Measurements from ENCODE around the gene SPPL2A. TPM values are rescaled to one million over a fixed set of nuclear protein-coding genes. Genes with fewer than 3 reads are reported as not detected.
A peak's percentile ranks its signal among the peaks of the same experiment; 100 is the strongest.
"Not testable (repeated sequence)": the region's sequence is repeated elsewhere in the genome, so short reads cannot be mapped to it uniquely, and the experiment has no call there.

Gene SPPL2A, protein sequence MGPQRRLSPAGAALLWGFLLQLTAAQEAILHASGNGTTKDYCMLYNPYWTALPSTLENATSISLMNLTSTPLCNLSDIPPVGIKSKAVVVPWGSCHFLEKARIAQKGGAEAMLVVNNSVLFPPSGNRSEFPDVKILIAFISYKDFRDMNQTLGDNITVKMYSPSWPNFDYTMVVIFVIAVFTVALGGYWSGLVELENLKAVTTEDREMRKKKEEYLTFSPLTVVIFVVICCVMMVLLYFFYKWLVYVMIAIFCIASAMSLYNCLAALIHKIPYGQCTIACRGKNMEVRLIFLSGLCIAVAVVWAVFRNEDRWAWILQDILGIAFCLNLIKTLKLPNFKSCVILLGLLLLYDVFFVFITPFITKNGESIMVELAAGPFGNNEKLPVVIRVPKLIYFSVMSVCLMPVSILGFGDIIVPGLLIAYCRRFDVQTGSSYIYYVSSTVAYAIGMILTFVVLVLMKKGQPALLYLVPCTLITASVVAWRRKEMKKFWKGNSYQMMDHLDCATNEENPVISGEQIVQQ
- 97.4 TPM for total RNA-seq
- long read RNA-seq, full-length matches to known transcripts, result 41 of 53 reads
- long read RNA-seq, partial matches to known transcripts, result 0 of 53 reads
- long read RNA-seq, other reads (novel, unspliced or antisense), result 12 of 53 reads

DNA sequence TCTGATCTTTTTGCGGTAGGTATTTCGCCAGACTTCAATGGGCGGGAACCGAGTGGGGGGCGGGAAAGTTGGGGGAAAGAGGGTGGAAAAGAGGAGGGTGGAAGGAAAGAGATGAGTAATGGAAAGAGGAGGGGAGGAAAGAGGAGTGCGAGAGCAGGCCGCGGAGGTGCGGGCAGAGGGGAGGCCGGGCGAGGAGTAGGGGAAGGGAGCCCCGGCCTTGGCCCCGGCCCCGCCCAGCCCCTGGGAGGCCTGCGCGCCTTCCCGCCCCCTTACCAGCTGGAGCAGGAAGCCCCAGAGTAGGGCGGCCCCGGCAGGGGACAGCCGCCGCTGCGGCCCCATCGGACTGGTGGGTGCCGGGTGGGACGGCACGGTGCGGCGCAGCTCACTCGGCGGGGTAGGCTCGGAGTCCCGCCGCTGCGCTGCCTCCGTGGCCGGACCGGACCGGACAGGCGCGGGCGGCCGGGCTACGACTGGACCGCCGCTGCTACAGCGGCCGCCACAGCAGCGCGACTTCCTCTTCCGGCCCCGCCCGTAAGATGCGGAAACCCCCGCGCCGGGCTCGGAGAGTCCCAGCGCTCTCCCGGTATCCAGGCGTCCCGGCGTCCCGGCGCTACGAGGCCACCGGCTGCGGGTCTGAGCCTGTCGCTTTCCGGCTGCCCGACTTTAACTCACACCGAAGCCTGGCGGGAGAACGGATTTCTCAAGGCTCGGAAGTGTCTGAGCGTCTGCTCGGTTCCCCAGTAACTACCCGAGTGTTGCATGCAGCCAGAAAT lies at the start of gene SPPL2A:
SPPL2A (minus strand) TSS at position 512 of the 773 bp plus-strand sequence; CDS start at position 339, 173 bp downstream.
- DNase-seq (peak; percentile 92), ATAC-seq (peak; percentile 87)
- intact Hi-C loops (cut with micrococcal nuclease), result no loop called here

DNA sequence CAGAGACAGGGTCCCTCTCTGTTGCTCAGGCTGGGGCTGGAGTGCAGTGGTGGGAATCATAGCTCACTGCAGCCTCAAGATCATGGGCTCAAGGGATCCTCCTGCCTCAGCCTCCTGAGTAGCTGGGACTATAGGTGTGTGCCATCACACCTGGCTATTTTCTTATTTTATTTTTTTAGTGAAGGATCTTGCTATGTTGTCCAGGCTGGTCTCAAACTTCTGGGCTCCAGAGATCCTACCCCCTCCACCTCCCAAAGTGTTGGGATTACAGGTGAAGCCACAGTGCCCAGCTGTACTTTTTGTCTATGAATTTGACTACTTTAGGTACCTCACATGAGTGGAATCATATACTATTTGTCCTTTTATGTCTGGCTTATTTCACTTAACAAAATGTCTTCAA lies 49.1 kb upstream of the SPPL2A start:
- ATAC-seq (no peak), DNase-seq (no peak)
- intact Hi-C loops (cut with micrococcal nuclease), result no loop called here

DNA sequence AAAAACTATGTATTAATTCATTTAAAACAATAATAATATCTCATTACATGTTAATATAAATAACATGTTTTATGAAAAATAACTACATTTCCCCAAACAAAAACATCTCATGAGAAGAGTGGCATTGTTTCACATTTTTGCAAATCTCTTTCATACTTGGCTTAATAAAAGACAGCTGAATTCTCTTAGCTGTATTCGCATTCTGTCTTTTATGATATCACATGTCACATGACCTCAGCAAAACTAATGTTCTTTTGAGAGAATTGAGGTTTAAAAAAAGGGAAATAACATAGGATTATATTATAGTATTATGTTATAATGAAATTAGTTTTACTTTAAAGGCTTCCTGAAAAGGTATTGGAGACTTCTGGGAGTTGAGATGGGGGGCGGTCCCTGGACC lies 48.4 kb upstream of the SPPL2A start:
- intact Hi-C loops (cut with micrococcal nuclease), result no loop called here
- no peak for DNase-seq
- ATAC-seq, result no peak

DNA sequence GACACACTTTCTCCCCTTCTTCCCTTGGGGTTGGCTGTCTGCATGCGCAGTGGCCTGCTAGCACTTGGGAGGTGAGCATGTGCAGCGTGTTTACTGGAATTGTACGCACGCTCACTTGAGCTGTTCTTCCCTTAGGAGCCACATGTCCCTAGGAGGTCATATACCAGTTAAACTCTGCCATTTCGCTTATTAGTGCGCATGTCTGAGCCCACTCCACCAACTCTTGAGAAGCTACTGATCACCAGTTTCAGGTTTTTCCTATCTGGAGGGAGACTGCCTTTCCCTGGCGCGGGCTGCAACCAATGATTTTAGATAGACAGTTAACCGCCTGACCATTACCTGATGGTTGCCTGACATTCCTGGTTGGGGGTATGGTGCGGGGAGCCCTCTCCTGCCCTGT lies 47.6 kb upstream of the SPPL2A start:
- intact Hi-C loops (cut with micrococcal nuclease), result no loop called here
- DNase-seq (no peak), ATAC-seq (no peak)

DNA sequence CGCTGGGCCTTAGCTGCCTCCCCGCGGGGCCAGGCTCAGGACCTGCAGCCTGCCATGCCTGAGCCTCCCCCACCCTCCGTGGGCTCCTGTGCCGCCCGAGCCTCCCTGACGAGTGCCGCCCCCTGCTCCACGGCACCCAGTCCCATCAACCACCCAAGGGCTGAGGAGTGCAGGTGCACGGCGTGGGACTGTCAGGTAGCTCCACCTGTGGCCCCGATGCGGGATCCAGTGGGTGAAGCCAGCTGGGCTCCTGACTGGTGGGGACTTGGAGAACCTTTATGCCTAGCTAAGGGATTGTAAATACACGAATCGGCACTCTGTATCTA lies 46.6 kb upstream of the SPPL2A start:
- not testable (repeated sequence) for ATAC-seq

DNA sequence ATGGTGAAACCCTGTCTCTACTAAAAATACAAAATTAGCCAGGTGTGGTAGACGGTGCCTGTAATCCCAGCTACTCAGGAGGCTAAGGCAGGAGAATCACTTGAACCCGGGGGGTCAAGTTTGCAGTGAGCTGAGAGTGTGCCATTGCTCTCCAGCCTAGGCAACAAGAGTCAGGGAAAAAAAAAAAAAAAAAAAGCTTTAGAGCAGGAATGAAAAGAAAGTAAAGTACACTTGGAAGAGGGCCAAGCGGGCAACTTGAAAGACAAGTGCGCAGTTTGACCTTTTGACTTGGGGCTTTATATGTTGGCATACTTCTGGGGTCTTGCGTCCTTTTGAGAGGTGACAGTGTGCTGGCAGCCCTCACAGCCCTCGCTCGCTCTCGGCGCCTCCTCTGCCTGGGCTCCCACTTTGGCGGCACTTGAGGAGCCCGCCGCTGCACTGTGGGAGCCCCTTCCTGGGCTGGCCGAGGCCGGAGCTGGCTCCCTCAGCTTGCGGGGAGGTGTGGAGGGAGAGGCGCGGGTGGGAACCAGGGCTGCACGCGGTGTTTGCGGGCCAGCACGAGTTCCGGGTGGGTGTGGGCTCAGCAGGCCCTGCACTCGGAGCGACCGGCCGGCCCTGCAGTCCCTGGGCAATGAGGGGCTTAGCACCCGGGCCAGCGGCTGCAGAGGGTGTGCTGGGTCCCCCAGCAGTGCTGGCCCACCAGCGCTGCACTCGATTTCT lies 46.1 kb upstream of the SPPL2A start:
- DNase-seq; ATAC-seq; intact Hi-C loops (cut with micrococcal nuclease): not testable (repeated sequence)

More for the DNA sequence above, 46.6 kb upstream of the SPPL2A start:
- DNase-seq; intact Hi-C loops (cut with micrococcal nuclease): not testable (repeated sequence)

DNA sequence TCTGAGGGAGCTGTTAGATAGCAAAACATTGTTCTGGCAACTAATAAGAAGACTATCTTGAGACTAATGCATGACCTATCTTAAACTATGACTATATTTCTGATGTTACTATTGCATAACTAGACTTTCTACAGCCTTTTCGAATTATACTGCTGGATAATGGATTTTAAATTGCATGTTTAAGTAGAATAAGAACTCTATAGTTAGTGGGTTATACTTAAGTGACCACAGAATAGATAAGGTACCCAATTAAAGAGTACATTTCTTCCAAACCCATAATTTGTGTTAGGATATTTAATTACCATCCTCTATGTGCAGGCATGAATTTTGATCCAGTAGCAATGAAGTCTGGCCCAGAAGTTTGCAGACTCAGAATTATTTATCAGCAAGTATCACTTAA lies 44.6 kb upstream of the SPPL2A start:
- DNase-seq, result no peak
- intact Hi-C loops (cut with micrococcal nuclease), result no loop called here
- ATAC-seq, result no peak

DNA sequence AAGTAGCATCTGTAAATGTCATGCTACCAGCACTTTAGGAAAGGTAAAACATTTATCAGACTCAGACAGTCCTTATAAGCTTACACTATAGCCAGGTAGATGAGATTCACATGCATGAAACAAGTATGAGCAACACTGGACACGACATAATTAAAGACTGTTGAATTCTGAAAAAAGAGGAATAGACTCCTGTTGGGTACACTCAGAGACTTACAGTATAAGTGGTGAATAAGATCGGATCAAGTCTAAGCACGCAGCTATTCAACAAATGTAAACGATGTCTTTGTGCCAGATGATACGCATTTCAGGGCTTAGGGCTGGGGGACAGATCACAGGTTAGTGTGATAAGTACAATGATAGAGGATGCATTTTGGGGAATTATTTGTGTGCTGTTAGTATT lies 43.2 kb upstream of the SPPL2A start:
- intact Hi-C loops (cut with micrococcal nuclease), result no loop called here
- DNase-seq (no peak), ATAC-seq (no peak)

DNA sequence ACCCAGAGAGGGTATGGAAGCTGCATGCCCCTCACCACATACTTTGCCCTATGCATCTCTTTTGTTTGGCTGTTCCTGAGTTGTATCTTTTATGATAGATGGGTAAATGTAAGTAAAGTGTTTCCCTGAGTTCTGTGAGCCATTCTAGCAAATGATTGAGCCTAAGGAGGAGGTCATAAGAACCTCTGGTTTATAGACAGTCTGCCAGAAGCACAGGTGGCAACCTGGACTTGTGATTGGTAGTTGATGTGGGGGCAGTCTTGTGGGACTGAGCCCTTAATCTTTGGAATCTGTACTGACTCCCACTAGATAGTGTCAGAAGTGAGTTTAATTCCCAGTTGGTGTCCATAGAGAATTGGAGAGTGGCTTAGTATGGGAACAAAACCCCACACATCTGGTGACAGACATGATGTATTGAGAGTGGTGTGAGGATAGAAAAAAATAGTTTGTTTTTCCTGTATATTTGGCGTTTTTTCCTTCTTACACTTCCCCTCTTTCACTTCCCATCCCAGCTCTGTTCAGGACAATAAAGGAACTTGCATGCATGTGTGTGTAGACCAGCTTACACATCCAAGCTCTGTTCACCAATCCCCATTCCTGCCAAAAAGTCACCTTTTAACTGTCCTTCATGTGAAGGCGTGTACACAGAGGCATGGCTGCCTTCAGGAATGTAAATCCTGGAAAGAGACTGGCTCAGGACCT lies 38.1 kb upstream of the SPPL2A start:
- DNase-seq, result no peak
- intact Hi-C loops (cut with micrococcal nuclease), result no loop called here
- no peak for ATAC-seq

DNA sequence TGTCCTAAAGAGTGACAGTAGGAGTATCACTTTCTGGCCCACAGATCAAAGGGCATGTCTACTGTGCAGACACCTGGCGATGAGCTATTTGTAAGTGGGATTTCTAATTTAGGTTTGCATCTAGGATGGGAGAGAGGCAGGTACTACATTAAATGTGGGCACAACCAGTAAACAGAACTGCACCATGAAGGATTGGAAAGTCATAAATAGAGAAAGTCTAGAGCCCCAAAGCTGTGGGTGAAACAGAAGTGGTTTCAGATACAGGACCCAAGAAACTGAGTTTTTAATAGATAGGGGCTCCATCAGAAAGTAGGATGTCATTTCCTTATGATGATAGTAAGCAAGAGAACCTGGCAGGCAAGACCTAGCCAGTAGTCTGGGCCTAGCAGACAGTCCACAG lies 35.2 kb upstream of the SPPL2A start:
- intact Hi-C loops (cut with micrococcal nuclease), result no loop called here
- DNase-seq (no peak), ATAC-seq (no peak)

DNA sequence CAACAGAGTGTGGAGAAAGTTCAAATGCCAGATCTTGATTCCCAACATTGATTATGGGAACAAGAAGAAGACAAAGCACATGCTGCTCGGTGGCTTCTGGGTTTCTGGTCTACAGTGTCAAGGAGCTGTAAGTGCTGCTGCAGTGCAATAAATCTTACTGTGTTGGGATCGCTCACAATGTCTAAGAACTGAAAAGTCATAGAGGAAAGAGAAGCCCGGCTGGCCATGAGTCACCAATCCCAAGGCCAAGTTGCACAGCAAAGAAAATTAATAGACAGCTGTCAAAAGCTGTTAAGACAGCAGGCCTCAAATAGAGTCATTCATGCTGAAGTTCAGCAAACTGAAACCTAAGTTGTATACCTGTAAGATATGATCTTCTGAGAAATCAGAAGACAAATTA lies 33.2 kb upstream of the SPPL2A start:
- DNase-seq (no peak), ATAC-seq (no peak)
- intact Hi-C loops (cut with micrococcal nuclease), result no loop called here

DNA sequence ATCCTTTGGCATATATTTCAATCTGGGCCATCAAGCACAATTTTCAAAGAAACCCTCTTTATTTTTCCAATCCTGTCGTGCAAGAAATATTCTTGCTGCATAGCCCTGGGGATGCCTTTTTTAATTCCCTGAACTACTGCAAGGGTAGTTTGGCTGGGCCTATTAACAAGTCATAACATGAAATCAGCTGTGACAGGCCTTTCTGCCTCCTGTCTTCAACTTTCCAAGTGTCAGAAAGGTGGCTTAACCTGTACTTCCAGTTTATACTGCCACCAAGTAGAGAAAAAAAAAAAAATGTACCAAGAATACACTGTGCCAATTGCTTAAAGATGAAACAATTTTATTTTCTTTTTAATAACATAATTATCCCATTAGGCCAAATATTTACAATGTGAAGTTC lies 32.4 kb upstream of the SPPL2A start:
- no peak for ATAC-seq
- intact Hi-C loops (cut with micrococcal nuclease), result no loop called here

DNA sequence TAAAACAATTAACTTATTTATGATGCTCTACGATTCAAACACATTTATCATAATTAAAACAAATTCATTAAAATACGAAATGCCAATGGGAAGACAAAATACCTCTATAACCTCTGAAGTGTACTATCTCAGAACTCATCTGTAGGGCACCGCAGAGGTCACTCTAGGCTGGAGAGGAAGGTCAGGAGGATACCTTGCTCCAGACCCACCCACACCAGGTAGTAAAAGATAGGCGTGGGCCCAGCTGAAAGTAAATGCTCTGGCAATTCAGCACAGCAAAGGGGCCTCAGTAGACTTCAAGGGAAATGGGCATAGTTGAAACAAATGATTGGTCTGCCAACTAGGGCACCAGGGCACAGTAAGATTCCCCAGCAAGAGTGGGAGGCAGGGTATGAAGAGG lies 26.0 kb upstream of the SPPL2A start:
- intact Hi-C loops (cut with micrococcal nuclease), result no loop called here
- DNase-seq (no peak), ATAC-seq (no peak)

More for the DNA sequence above, 32.4 kb upstream of the SPPL2A start:
- DNase-seq, result no peak

DNA sequence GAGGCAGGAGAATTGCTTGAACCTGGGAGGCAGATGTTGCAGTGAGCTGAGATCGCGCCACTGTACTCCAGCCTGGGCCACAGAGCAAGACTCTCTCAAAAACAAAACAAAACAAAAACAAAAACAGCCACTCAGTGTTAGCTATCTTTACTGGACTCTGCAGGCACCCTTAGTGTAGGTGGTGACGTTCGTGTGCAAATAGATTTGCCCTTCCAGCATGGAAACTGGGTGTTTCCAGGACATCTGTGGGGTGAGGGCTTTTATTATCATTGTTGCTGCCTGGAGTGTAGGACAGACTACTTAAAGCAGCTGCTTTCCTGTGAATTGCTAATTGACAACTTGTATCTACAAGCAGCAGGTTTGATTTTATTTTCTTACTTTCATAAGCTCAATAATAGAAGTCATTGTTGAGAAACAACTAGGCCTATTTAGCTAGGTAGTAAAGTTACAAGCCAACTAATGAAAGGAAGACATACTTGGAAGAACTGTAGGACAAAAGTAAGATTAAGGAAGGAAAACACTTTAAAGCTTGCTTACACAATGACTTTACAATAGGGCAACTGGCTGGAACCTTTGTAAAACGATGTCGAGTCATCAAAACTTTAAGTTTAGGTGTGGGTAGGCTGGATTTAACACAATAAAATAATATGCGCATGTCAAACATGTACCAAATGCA lies 25.4 kb upstream of the SPPL2A start:
- ATAC-seq (no peak), DNase-seq (no peak)
- intact Hi-C loops (cut with micrococcal nuclease), result no loop called here

DNA sequence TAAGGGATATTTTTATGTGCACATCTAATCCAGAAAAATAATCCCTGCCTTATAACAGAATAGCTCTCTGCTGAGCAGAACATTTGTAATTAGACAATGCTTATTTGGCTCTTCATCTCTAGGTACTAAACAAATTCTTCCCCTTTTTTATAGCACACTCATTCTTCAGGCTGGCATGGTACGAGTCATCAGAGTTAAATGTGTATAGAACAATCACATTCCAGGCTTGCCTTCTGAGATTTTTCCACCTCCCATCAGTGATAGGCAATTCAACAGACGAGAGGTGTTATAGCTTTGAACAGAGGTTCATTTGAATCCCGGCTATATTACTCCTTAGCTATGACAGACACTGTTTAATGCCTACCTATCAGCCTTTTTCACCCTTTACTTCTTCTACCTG lies 21.4 kb upstream of the SPPL2A start:
- DNase-seq (no peak), ATAC-seq (peak; percentile 38)
- intact Hi-C loops (cut with micrococcal nuclease), result no loop called here

DNA sequence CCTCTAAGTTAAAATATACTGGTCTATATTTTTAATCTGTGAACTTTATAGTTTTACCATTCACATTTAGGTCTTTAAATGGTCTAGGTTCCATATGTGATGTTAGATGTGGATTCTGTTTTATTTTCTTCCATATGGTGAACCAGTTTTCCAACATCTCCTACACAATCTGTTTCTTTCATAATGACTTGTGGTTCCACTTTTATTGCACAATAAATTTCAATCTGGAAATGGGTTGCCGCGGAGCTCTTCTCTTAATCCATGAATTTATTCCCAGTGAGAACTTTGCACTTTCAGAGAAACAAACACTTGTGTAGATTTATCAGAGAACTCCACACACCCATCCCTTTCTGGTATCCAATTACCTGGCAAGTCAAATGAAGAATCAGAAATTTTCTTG lies 20.9 kb upstream of the SPPL2A start:
- no peak for ATAC-seq
- intact Hi-C loops (cut with micrococcal nuclease), result no loop called here
- DNase-seq, result no peak

DNA sequence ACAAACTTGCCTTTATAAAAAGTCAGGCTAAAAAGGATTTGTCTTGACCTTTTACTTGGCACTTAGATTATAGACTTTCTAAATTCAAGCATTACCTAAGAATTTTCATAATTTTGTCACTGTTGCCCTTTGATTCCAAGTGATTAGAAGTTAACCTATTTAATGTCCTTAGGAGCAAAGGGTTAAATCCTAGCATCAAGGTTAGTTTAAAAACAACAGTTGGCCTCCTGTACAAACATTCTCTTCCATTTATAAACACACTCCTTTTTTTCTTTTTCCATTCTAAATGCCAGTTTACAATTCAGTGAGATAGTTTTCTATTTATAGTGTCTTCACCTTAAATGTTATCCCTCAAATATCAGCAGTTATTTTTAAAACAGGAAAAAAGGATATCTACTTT lies 18.4 kb upstream of the SPPL2A start:
- intact Hi-C loops (cut with micrococcal nuclease), result no loop called here
- ATAC-seq, result no peak
- no peak for DNase-seq

DNA sequence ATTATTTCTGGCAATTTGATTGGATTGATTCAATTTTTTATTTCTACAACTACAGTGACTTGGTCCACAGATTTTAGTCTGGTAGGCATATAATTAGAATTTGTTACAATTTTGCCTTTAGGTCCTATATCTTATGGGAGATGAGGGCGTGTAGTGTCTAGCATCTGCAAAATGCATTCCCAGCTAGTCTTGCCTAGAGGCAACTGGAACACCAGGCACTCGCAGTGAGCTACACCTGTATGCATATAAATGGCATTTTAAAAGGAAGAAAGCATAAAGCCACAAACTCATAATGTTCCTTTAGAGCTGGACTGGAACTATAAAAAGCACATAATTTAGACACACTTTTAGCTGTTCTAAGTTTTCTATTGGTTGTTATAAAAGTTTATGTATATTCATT lies 17.9 kb upstream of the SPPL2A start:
- DNase-seq, result no peak
- no peak for ATAC-seq
- intact Hi-C loops (cut with micrococcal nuclease), result no loop called here

DNA sequence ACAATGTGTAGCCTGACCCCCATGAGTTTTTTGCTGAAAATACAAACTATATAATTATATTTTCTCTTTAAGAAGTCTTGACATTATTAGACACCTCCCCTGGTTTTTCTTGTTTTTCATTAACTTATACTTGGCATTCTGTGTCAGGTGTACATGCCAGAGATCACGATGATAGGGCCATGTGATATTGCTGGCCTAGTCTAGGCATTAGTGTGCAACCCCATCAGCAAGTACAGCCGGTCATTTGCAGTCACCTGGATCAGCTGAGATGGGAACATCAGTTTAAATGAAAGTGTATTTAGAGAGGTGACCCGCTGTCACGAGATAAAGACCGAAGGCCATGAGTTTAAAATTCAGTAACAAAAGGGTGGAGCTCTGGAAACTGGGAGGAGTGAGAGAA lies 12.6 kb upstream of the SPPL2A start:
- intact Hi-C loops (cut with micrococcal nuclease), result no loop called here
- no peak for DNase-seq
- no peak for ATAC-seq
